Adrenal gland (tissue), 12 donors: Measurements from ENCODE around the gene SLMAP. TPM values are rescaled to one million over a fixed set of nuclear protein-coding genes. Genes with fewer than 3 reads are reported as not detected.

Experiments used
- DNase-seq, 7 donors: peaks; one replicate each; pipeline ENCODE4 v3.0.0-alpha.2; 2019 to 2020
- H3K27ac ChIP-seq, 5 donors: fragments of 200-600 bp; sonication (generic) in 4 of 5; 1 replicate in 3 of 5; 2 replicates in 2 of 5; pipeline versions ENCODE4 v1.5.1 to v1.8.0; 2016 to 2020; ENCODE audit warnings: mild to moderate bottlenecking in 1 of 5
- H3K27me3 ChIP-seq: fragments of 200-600 bp; 2 replicates; pipeline ENCODE4 v1.8.0; 2021
- H3K36me3 ChIP-seq, 2 donors: fragments of 200-600 bp; replicated peaks in 1 of 2; 1 replicate in 1 of 2; 2 replicates in 1 of 2; pipeline versions ENCODE4 v1.5.1 to v1.8.0; 2018 to 2022
- H3K4me1 ChIP-seq, 2 donors: fragments of 200-600 bp; replicated peaks in 1 of 2; 1 replicate in 1 of 2; 2 replicates in 1 of 2; pipeline versions ENCODE4 v1.5.1 to v1.8.0; 2018 to 2021
- H3K4me3 ChIP-seq, 4 donors: fragments of 200-600 bp; sonication (generic) in 3 of 4; one replicate each; pipeline ENCODE4 v1.5.1; 2016 to 2018
- H3K9me3 ChIP-seq, 3 donors: fragments of 200-600 bp; sonication (generic) in 1 of 3; replicated peaks in 1 of 3; 1 replicate in 2 of 3; 2 replicates in 1 of 3; pipeline versions ENCODE4 v1.5.1 to v1.8.0; 2016 to 2021
- POLR2A ChIP-seq, 2 donors: fragments of 450-650 bp; IDR thresholded peaks; one replicate each; pipeline ENCODE4 v1.6.1; 2017; ENCODE audit warnings: antibody characterized with exemption in 2 of 2, mild to moderate bottlenecking in 2 of 2, moderate library complexity in 1 of 2
- WGBS, 4 donors: extraction: QIAGEN DNeasy Blood & Tissue Kit in 2 of 4; methylation state at CpG; one replicate each; pipeline versions ENCODE4 v1.1.5 to v1.1.7; 2013 to 2017; 5-methylcytosine and 5-hydroxymethylcytosine counted together
- intact Hi-C, 2 donors: fragments of 100-400 bp; cut with DNase I; formaldehyde crosslinking; loops; one replicate each; pipeline versions ENCODE4 v1.14.1 to v1.15.0; 2022 to 2023
- polyA plus RNA-seq, 3 donors: library from polyadenylated mRNA; stranded (reverse); fragments of 200-250 nt in 2 of 3; fragments of 350-450 nt in 1 of 3; fragmentation: Illumina TruSeq in 1 of 3; extraction: RNeasy Lipid Tissue Mini Kit (QIAGEN cat#74804) in 1 of 3; gene quantifications; one replicate each; pipeline ENCODE4 v1.2.3, GENCODE V29; 2013 to 2014
- total RNA-seq, 9 donors: library from RNA; depleted of rRNA in 4 of 9; stranded (reverse); fragments of >200 nt in 4 of 9; fragments of 120-200 nt in 1 of 9; fragmentation: NEBNext Ultra II Directional in 1 of 9; extraction: Animal tissue kit (Norgen Biotek cat#: 25700) in 1 of 9; gene quantifications; one replicate each; pipeline versions ENCODE4 v1.1.0 to v1.2.4, GENCODE V29; 2013 to 2023
- TF ChIP-seq, protein P1 (sequence below), 6 experiments: fragments of 450-650 bp in 4 of 6; fragments of 200-600 bp in 2 of 6; sonication (generic) in 1 of 6; IDR thresholded peaks; 1 replicate in 5 of 6; 2 replicates in 1 of 6; pipeline versions ENCODE4 v1.5.1 to v1.8.0; 2016 to 2021; ENCODE audit warnings: antibody characterized with exemption in 6 of 6, mild to moderate bottlenecking in 2 of 6, moderate library complexity in 1 of 6
- donor health status: healthy with polysubstance abuse.
- donor health status: Bipolar disorder and iron deficiency.
- donor health status: DM: yes; HTN: yes; CAD: no.
- donor health status: DM: no; HTN: no; CAD: no.
- donor health status: DM: no; HTN: no; CAD: no.
- donor health status: DM: yes; HTN: yes; CAD: no.

Gene SLMAP
- total and polyA plus RNA-seq, 12 donors: 18.9 to 134 (median 87.5) TPM

- WGBS, 4 donors: 58 to 67% (median 61%) methylated on average over 1 of the region's 1 CpG
- no peak for DNase-seq
Measured at GRCh38 chr3:57792198-57792597, 36.1 kb downstream of the SLMAP start.

GRCh38 chr3:57793737-57794187 lies 37.7 kb downstream of the SLMAP start:
- peaks cover 12 to 53% of the 10 kb centered on the region in 2 donors for H3K4me1 ChIP-seq
- intact Hi-C loops: no loop called here
- peak overlapping the region in 3 of 5 donors; percentile 9 to 56 (median 29) for H3K27ac ChIP-seq
- 54 to 71% (median 63%) methylated on average over 4 of the region's 4 CpGs for WGBS, 4 donors
- H3K27me3 ChIP-seq: no peaks in the 10 kb centered on the region
- no peak overlapping the region for H3K4me3 ChIP-seq
- no peaks in the 10 kb centered on the region for H3K9me3 ChIP-seq
- no peaks in the 10 kb centered on the region for H3K36me3 ChIP-seq
- DNase-seq: no peak
- no peak for TF ChIP-seq POLR2A (IDR thresholded peaks at IDR 0.05)

More at GRCh38 chr3:57792198-57792597, 36.1 kb downstream of the SLMAP start:
- H3K27ac ChIP-seq: no peak overlapping the region
- no peaks in the 10 kb centered on the region for H3K36me3 ChIP-seq
- TF ChIP-seq POLR2A (IDR thresholded peaks at IDR 0.05): no peak
- TF ChIP-seq, protein P1, sequence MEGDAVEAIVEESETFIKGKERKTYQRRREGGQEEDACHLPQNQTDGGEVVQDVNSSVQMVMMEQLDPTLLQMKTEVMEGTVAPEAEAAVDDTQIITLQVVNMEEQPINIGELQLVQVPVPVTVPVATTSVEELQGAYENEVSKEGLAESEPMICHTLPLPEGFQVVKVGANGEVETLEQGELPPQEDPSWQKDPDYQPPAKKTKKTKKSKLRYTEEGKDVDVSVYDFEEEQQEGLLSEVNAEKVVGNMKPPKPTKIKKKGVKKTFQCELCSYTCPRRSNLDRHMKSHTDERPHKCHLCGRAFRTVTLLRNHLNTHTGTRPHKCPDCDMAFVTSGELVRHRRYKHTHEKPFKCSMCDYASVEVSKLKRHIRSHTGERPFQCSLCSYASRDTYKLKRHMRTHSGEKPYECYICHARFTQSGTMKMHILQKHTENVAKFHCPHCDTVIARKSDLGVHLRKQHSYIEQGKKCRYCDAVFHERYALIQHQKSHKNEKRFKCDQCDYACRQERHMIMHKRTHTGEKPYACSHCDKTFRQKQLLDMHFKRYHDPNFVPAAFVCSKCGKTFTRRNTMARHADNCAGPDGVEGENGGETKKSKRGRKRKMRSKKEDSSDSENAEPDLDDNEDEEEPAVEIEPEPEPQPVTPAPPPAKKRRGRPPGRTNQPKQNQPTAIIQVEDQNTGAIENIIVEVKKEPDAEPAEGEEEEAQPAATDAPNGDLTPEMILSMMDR (IDR thresholded peaks at IDR 0.05): no peak
- no peaks in the 10 kb centered on the region for H3K9me3 ChIP-seq
- no peaks in the 10 kb centered on the region for H3K27me3 ChIP-seq
- H3K4me3 ChIP-seq: no peak overlapping the region
- intact Hi-C loops: no loop called here
- peaks cover 25 to 52% of the 10 kb centered on the region in 2 donors for H3K4me1 ChIP-seq

- intact Hi-C loops: no loop called here
- Histone ChIP-seq H3K27me3 (no peaks in the 10 kb centered on the region), H3K27ac (peak overlapping the region in 2 of 5 donors; percentile 41 to 56), H3K9me3 (no peaks in the 10 kb centered on the region), H3K36me3 (no peaks in the 10 kb centered on the region), H3K4me1 (peaks cover 12 to 45% of the 10 kb centered on the region in 2 donors), H3K4me3 (no peak overlapping the region)
- no peak for TF ChIP-seq POLR2A (IDR thresholded peaks at IDR 0.05)
- TF ChIP-seq, protein P1 (IDR thresholded peaks at IDR 0.05): no peak
- no peak for DNase-seq
- WGBS, 4 donors: 82 to 89% (median 87%) methylated on average over 4 of the region's 4 CpGs
Measured at GRCh38 chr3:57794501-57794900, 38.4 kb downstream of the SLMAP start.

DNA sequence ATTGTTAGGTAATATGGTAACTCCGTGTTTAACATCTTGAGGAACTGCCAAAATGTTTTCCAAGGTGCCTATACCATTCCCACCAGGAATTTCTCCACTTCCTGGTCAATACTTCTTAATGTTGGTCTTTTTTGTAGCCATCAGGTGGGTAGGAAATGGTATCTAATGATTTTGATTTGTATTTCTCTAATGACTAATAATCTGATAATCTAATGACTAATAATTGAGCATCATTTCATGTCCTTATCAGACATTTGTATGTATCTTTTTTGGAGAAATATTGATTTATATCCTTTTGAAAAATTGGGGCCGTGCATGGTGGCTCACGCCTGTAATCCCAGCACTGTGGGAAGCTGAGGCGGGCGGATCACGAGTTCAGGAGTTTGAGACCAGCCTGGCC lies 38.8 kb downstream of the SLMAP start:
- intact Hi-C loops: no loop called here
- TF ChIP-seq, protein P1 (IDR thresholded peaks at IDR 0.05): no peak
- TF ChIP-seq POLR2A (IDR thresholded peaks at IDR 0.05): no peak
- no peak for DNase-seq
- Histone ChIP-seq H3K9me3 (no peaks in the 10 kb centered on the region), H3K27ac (peak overlapping the region in 2 of 5 donors; percentile 41 to 56), H3K27me3 (no peaks in the 10 kb centered on the region), H3K4me1 (peaks cover 12 to 44% of the 10 kb centered on the region in 2 donors), H3K4me3 (no peak overlapping the region), H3K36me3 (no peaks in the 10 kb centered on the region)
- whole genome bisulfite sequencing, 4 donors: 84 to 89% (median 88%) methylated on average over 6 of the region's 6 CpGs

GRCh38 chr3:57796261-57796660 lies 40.2 kb downstream of the SLMAP start:
- Histone ChIP-seq H3K27me3 (no peaks in the 10 kb centered on the region), H3K36me3 (no peaks in the 10 kb centered on the region), H3K4me1 (peaks cover 14 to 44% of the 10 kb centered on the region in 2 donors), H3K4me3 (no peak overlapping the region), H3K27ac (no peak overlapping the region), H3K9me3 (no peaks in the 10 kb centered on the region)
- intact Hi-C loops: no loop called here
- no peak for DNase-seq
- WGBS, 4 donors: 50 to 53% (median 51%) methylated on average over 4 of the region's 4 CpGs
- TF ChIP-seq, protein P1 (IDR thresholded peaks at IDR 0.05): no peak
- TF ChIP-seq POLR2A (IDR thresholded peaks at IDR 0.05): no peak
